Osteoblast (primary cell): ENCODE data around the gene OPN1SW. TPM values are rescaled to one million over a fixed set of nuclear protein-coding genes. Genes with fewer than 3 reads are reported as not detected.

Experiments
- DNase-seq: peaks from one replicate; pipeline ENCODE4 v3.0.0; 2011; ENCODE audit warnings: low spot score, mixed read lengths; ENCODE audit not compliant: insufficient read length; ENCODE audit errors: missing footprints
- H2AFZ ChIP-seq: 2 replicates; pipeline ENCODE4 v1.6.0; 2011; ENCODE audit warnings: mild to moderate bottlenecking, low read length
- H3K27ac ChIP-seq: 2 replicates; pipeline ENCODE4 v1.5.1; 2011; ENCODE audit warnings: mild to moderate bottlenecking, low read depth, low read length, moderate library complexity
- H3K27me3 ChIP-seq: 2 replicates; pipeline ENCODE4 v1.6.0; 2012; ENCODE audit warnings: mild to moderate bottlenecking, control low read depth, inconsistent platforms, low read length, moderate library complexity; ENCODE audit not compliant: insufficient read depth
- H3K36me3 ChIP-seq: 2 replicates; pipeline ENCODE4 v1.5.1; 2011; ENCODE audit warnings: mild to moderate bottlenecking, low read length, control low read depth, moderate library complexity; ENCODE audit not compliant: insufficient read depth
- H3K4me1 ChIP-seq: 2 replicates; pipeline ENCODE4 v1.5.1; 2011; ENCODE audit warnings: mild to moderate bottlenecking, low read length, control low read depth, moderate library complexity; ENCODE audit not compliant: insufficient read depth
- H3K4me2 ChIP-seq: 2 replicates; pipeline ENCODE4 v1.6.0; 2011; ENCODE audit warnings: mild to moderate bottlenecking, low read length; ENCODE audit not compliant: insufficient read depth
- H3K4me3 ChIP-seq: fragments of 200-600 bp; sonication (generic); 3 replicates; pipeline ENCODE4 v1.5.1; 2012; ENCODE audit warnings: mild to moderate bottlenecking, low read length, inconsistent platforms; ENCODE audit not compliant: insufficient read depth
- H3K79me2 ChIP-seq: 2 replicates; pipeline ENCODE4 v1.6.0; 2012; ENCODE audit warnings: mild to moderate bottlenecking, low read length, control low read depth, inconsistent platforms; ENCODE audit not compliant: insufficient read depth
- H3K9me3 ChIP-seq: 2 replicates; pipeline ENCODE4 v1.5.1; 2011; ENCODE audit warnings: low read depth, low read length, control low read depth
- H4K20me1 ChIP-seq: 2 replicates; pipeline ENCODE4 v1.6.0; 2012; ENCODE audit warnings: mild to moderate bottlenecking, low read length, control low read depth; ENCODE audit not compliant: insufficient read depth
- total RNA-seq: library from RNA; depleted of rRNA; stranded (reverse); fragments of >200 nt; gene quantifications from 2 replicates; pipeline ENCODE4 v1.2.3, GENCODE V29; 2012
- TF ChIP-seq, protein P1 (sequence below): IDR thresholded peaks from 2 replicates; pipeline ENCODE4 v1.5.1; 2011; ENCODE audit warnings: mild to moderate bottlenecking, low read depth, low read length, moderate library complexity; ENCODE audit errors: extremely low read depth

The OPN1SW gene
- total RNA-seq, 1 donor = not detected

DNA sequence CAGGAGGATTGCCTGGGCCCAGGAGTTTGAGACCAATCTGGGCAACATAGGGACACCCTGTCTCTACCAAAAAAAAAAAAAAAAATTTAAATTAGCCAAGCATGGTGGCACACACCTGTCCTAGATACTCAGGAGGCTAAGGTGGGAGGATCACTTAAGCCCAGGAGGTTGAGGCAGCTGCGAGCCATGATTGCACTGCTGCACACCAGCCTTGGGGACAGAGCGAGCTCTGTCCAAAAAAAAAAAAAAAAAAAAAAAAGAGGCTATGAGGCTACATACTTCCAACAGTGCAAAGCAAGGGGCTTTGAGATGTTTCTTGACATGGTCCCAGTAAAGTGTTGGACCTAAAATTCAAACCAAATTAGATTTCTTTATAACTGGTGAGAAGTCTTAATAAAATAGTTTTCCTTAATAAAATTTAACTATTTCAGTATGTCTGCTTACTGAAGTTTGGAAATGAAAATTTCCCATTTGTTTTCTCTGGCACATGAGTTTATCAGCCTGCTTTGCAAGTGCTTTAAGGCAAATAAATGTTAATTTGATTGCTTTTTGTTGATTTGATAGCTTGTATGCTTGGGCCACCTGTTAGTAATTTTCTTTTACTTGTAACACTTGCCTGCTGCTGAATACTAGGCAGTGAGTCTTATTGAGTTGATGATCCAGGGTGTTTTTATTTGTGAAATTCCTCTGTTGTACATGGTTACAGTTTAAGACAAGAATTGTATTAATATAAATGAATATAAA, 20.3 kb downstream of the OPN1SW start:
- Histone ChIP-seq H3K4me2 (peak overlapping the region; percentile 48), H3K9me3 (no peaks in the 10 kb centered on the region), H3K36me3 (peaks cover 90% of the 10 kb centered on the region), H2AFZ (no peak overlapping the region), H3K4me1 (peaks cover 42% of the 10 kb centered on the region), H4K20me1 (peaks cover 85% of the 10 kb centered on the region), H3K27ac (peak overlapping the region; percentile 86), H3K27me3 (no peaks in the 10 kb centered on the region), H3K4me3 (no peak overlapping the region), H3K79me2 (peaks cover 87% of the 10 kb centered on the region)
- TF ChIP-seq, protein P1, sequence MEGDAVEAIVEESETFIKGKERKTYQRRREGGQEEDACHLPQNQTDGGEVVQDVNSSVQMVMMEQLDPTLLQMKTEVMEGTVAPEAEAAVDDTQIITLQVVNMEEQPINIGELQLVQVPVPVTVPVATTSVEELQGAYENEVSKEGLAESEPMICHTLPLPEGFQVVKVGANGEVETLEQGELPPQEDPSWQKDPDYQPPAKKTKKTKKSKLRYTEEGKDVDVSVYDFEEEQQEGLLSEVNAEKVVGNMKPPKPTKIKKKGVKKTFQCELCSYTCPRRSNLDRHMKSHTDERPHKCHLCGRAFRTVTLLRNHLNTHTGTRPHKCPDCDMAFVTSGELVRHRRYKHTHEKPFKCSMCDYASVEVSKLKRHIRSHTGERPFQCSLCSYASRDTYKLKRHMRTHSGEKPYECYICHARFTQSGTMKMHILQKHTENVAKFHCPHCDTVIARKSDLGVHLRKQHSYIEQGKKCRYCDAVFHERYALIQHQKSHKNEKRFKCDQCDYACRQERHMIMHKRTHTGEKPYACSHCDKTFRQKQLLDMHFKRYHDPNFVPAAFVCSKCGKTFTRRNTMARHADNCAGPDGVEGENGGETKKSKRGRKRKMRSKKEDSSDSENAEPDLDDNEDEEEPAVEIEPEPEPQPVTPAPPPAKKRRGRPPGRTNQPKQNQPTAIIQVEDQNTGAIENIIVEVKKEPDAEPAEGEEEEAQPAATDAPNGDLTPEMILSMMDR = no peak
- no peak for DNase-seq

DNA sequence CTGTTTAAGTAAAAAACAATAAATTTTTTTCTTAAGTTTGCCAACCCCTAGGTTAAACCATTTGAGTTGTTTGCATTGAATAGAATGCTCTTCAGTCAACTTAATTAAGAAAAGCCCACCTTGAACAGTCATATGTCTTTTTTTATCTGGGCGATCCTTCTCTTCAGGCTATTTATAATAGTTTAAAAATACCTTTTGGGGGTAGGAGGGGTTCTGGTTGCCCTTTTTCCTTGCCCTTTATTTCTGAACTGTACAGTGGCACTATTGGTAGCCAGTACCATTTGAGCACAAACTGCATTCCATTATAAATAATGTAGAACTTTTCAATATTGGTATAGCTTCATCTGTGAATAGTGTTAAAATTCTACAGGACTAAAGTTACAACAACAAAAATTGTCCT, 23.3 kb downstream of the OPN1SW start:
- no peak overlapping the region for H3K4me2 ChIP-seq
- peaks cover 47% of the 10 kb centered on the region for H3K4me1 ChIP-seq
- no peaks in the 10 kb centered on the region for H3K9me3 ChIP-seq
- peaks cover 89% of the 10 kb centered on the region for H3K36me3 ChIP-seq
- H4K20me1 ChIP-seq = peaks cover 88% of the 10 kb centered on the region
- TF ChIP-seq, protein P1 = no peak
- H3K27ac ChIP-seq = no peak overlapping the region
- peaks cover 88% of the 10 kb centered on the region for H3K79me2 ChIP-seq
- H2AFZ ChIP-seq = no peak overlapping the region
- H3K27me3 ChIP-seq = no peaks in the 10 kb centered on the region
- DNase-seq = no peak
- no peak overlapping the region for H3K4me3 ChIP-seq

DNA sequence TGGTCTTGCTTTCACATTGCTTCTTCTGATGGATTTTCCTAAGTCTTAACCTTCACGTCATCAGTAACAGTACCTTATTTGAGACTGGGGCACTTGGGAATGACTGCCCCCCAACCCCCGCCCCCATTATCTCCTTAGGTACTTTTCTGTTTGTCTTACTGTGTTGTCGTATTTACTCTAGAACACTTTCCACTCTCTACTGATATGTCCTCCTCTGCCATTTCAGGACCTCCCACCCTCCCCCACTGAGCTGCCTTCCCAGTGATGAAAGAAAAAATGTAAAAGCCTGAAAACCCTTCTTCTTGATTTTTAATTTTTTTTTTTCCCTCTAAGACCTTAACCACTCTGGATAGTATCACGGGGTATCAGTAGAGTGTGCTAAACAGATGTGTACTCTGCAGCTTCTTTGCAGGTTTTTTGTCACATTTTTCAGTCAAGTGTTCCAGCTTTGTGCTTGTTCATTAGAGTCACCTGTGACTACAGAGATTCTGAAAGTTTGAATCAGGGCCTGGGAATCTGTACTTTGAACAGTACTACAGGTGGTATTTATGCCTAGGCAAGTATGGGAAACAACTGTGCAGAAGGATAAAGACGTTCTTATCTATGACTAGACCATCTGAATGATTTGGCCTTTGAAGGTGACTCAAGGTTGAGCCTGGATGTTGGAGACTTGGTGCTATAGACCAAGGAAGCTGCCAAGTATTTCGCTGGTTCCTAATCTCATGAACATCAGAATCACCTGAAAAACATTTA, 28.1 kb downstream of the OPN1SW start:
- DNase-seq = no peak
- peaks cover 30% of the 10 kb centered on the region for H3K4me1 ChIP-seq
- no peak overlapping the region for H3K4me3 ChIP-seq
- TF ChIP-seq, protein P1 = no peak
- peaks cover 99% of the 10 kb centered on the region for H3K79me2 ChIP-seq
- H3K4me2 ChIP-seq = peak overlapping the region; percentile 16
- no peak overlapping the region for H2AFZ ChIP-seq
- peaks cover 86% of the 10 kb centered on the region for H4K20me1 ChIP-seq
- no peaks in the 10 kb centered on the region for H3K9me3 ChIP-seq
- H3K27ac ChIP-seq = no peak overlapping the region
- H3K27me3 ChIP-seq = no peaks in the 10 kb centered on the region
- peaks cover 63% of the 10 kb centered on the region for H3K36me3 ChIP-seq

DNA sequence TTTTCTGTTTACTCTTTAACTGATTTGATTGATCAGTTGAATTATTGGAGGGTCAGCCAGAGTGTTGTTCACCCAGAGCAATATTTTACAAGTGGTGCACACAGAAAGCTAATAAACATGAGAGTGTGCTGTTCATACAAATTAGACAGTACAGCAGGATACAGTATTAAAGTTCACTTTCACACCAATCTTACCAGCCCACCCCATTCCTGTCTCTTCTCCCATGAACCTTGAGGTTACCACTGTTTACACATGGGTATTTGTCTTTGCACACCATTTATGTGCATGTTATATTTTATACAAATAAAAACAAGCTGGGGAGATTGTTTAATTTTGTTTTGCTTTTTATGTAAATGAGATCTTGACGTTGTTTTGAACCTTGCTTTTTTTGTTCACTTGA, 29.9 kb downstream of the OPN1SW start:
- no peaks in the 10 kb centered on the region for H3K27me3 ChIP-seq
- peaks cover 46% of the 10 kb centered on the region for H3K36me3 ChIP-seq
- H2AFZ ChIP-seq = no peak overlapping the region
- peaks cover 99% of the 10 kb centered on the region for H3K79me2 ChIP-seq
- TF ChIP-seq, protein P1 = no peak
- peaks cover 80% of the 10 kb centered on the region for H4K20me1 ChIP-seq
- H3K4me1 ChIP-seq = peaks cover 42% of the 10 kb centered on the region
- H3K4me3 ChIP-seq = no peak overlapping the region
- H3K4me2 ChIP-seq = no peak overlapping the region
- no peak overlapping the region for H3K27ac ChIP-seq
- no peak for DNase-seq
- no peaks in the 10 kb centered on the region for H3K9me3 ChIP-seq
